A204.1 (cell line): ENCODE measurements around the gene CFAP97D1.
"Not testable (repeated sequence)": the region's sequence is repeated elsewhere in the genome, so short reads cannot be mapped to it uniquely, and the experiment has no call there.

Experiments
- FAIRE-seq: peaks from 2 replicates; lab custom pipeline; 2012; peaks lifted over from hg19 to GRCh38; lab: Jason Lieb, UNC

CFAP97D1 gene

GRCh38 chr17:43768382-43768781 is 11.9 kb upstream of the CFAP97D1 start:
- FAIRE-seq, result no peak

DNA sequence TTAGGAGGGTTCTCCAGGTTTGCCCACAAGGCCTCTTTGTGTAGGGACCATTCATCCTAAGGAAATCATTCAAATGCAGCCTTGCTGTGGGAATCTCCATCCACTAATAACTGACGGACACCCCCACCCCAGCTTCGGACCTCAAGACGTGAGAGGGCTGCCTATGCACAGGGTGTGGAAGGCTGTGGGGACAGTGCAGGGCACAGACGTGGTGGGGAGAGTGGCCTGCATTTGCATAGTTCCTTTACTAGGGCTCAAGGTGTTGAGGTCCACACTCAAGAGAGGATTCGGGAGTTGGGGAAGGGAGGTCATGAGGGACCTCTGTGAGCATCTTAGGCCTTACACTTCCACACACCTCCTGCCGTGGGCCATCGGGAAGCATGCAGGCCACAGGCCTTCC is 11.3 kb upstream of the CFAP97D1 start:
- FAIRE-seq, result no peak

- no peak for FAIRE-seq
Observed at GRCh38 chr17:43769426-43769825, 10.8 kb upstream of the CFAP97D1 start.

GRCh38 chr17:43769859-43770258 is 10.4 kb upstream of the CFAP97D1 start:
- FAIRE-seq, result no peak

DNA sequence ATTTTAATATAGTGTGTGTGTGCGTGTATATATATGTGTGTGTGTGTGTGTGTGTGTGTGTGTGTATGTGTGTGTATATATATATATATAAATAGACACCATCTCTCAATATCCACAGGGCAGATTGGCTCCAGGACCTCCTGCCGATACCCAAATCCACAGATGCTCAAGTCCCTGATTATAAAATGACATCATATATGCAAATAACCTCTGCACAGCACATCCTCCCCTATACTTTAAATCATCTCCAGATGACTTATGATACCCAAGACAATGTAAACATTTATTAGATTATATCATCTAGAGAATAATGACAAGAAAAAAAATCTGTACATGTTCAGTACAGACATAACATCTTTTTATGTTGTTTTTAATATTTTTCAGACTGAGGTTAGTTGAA is 9.3 kb upstream of the CFAP97D1 start:
- no peak for FAIRE-seq

- FAIRE-seq, result no peak
Observed at GRCh38 chr17:43771463-43771862, 8.8 kb upstream of the CFAP97D1 start.

DNA sequence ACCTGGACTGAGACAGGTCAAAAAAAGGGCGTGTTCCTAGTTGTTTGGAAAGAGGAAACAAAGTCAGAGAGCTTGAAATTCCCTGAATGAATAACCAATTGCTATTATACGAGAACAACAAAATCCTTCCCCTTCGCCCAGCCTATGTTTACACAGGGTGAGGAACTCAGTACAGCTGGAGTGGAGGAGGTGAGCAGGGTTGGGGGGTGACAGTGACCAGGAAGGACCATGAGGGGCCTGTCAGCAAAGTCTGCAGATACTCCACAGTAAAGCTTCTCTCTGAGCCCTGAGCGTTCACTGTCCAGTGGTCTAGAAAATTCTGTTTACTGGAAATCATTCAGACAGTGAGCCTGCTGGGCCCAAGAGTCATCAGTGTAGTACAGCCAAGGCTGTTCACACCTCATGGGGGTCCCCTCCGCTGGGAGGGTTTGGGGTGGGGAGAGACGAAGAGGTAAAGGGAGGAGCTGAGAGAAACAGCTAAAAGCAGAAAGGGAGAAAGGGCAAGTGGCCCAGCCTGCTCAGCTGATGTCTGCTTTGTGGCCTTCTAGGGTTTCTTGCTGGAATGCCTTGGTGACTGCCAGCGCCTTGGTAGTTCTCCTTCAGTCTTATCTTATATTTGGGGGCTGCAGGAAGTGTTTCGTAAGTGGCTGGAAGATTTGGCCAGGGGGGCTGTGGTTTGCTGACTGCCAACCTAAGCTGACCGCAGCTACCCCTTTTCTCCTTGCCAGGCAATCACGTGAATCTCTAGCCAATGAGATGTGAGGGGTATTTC is 7.2 kb upstream of the CFAP97D1 start:
- no peak for FAIRE-seq

DNA sequence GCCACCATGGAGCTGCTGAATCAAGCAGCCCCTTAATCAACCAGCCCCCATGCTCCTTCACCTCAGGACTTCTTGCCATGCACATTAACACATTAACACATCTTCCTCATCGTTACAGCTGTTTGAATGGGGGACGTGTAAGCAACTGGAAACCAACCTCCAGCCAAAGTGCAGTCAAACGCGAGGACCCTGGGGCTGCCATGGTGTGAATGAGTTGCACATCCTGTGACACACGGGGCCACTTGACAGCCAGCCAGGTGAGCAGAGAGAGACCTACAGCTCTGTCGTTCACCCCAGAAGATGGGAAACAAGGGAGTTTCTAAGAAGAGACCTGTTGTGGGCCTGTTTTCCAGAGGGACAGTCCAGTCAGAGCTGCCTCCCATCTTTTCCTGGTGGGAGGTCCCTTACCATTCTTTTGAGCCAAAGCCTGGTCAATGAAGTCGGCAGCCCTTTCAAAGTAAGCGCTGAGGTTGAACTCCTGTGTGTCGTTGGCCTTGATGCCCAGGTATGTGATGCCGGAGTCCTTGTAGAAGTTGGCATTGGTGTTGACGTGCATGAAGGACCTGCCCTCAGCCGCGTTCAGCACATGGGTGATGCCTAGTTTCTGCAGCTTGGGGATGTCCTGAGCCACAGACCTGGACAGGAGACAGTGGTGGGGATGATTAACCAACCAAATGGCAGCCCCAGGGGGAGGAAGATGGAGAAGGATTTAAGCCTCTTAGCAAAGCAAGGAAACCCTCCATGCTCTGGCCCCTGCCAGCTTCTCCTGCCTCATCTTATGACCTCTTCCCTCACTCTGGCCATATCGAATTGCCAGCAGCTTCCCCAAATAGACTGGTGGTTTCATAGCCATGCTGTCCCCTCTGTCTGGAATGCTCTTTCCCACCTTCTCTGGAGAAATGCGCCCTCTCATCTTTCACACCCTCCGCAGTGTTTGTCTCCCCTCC is 5.7 kb upstream of the CFAP97D1 start:
- FAIRE-seq, result no peak

DNA sequence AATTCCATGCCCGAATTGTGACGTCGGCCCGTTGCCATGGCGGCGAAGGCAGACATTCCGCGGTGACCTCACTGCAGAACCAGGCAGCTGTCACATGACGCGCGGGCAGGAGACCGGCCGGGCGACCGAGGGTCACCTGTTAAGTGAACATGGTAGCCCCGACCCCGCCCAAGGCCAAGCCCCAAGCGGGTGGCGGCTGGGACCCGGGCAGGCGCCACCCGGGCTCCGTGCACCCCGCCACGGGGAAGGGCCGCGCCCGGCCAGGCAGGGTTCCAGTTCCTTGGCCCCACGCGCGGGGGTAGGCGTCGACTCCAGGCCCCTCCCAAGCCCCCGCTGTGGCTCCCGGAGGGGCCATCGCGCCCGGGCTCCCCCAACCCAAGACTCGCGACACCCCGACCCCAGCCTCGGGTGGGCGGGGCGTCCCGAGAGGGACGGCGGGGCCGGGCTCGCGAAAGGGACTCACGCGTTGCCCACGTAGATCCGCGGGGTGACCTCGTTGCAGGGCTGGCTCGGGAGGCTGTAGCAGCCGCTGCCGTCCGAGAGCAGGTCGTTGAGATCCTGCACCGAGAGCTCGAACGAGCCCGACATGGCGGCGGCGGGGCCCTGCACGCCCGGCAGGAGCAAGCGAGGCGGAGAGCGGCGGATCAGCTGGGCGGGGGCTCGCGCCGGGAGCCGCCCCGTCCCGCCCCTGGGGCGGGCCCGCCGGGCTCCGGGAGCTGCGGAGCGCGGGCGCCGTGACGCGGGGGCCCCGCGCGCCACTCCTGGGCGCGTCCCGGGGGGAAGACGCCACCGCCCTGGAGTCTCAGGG is 1.7 kb upstream of the CFAP97D1 start, which contains the start of gene DUSP3:
Gene DUSP3 (minus strand): TSS at position 641 of the 808 bp plus-strand sequence. CDS start 53 bp downstream, at position 588.
- FAIRE-seq, result no peak

DNA sequence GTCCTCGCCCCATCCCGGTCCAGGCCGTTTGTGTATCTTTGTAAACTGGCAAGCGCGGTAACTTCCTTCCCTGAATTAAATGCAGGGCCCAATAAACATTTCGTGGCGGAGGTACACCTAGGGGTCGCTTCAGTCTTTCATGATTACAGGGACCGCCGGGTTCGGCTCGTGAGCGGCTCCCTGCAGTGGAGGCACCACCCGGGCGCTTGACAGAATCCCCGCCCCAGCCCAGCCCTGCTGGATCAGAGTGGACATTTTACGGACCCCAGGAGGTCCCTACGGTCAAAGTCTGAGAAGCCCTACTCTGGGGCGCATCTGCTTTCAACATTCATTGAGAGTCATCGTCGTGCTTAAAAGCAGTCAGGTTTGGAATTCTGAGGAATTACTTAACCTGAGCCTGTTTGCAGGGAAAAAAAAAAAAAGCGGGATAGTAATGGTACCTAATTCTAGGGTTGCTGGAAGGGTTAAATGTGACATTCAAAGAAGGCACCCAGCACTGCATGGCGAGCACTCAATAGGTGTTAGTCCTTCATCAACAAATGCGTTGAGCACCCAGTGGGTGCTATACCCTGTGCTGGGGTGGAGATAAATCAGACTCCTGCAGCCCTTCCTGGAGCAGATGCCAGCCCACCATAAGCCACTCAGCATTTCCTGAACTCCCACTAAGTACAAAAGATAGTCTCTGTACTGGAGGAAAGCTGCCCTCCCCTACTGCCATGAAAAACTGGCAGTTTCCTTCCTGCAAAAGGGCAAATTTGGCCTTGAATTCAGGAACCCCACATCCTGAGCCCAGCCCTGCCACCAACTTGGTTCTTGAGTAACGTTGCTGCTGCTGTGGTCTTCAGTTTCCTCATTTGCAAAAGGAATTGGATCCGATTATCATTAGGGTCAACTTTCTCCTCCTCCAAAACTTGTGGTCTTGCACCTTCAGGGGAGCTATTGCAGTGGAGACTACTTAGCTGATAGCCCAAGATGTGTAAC is 800 bp upstream of the CFAP97D1 start:
- no peak for FAIRE-seq

DNA sequence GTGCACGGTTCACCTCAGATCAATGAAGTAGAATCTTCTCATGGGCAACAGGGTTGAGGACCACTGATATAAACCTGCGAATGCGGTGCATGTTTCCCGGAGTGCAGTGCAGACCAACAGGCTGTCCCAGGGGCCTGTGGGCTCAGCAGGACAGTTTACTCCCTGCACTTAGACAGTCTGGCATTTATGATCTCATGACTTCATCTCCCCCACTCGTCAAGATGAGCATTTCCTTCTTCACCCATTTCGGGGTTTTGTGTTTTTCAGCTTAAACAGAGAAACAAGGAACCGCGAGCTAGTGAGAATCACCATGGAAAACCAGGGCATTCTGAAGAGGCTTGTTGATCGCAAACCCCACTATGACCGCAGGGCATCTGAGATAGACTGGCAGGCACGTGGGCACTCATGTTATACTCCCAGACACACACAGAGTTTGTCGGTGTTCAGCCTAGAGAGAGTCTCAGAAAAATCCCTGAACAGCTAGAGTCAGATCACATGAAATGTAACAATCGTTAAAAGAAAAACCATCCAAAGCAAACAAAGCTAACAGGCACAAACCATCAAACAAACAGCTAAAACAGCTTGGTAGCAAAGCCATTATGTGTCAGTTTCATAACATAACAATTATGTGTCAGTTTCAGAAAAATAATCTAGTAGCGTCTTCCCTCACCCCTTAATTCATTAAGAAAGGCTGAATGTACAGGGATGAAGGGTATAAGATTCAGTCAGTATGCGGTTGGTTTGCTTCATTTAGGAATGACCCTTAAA is 2.9 kb downstream of the CFAP97D1 start:
- FAIRE-seq, result no peak

GRCh38 chr17:43784068-43784467 is 3.8 kb downstream of the CFAP97D1 start:
- no peak for FAIRE-seq

DNA sequence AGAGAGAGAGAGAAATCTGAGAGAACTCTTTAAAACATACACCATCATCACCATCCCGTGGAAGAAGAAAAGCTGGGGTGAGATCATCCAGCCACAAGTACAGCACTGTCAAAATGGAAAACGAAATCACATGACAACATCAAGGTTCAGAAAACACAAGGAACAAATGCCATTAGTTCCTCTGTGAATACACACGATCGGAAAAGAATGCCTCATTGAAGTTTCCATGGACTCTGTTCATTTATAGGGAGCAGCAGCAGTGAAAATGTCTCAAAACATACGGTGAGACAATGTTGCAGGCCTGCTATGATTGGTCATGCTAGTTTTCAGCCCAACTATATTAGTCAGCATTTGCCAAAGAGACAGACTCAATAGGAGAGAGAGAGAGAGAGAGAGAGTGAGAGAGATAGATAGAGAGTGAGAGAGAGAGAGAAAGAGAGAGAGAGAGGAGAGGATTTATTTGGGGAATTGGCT is 4.4 kb downstream of the CFAP97D1 start:
- FAIRE-seq, result no peak

DNA sequence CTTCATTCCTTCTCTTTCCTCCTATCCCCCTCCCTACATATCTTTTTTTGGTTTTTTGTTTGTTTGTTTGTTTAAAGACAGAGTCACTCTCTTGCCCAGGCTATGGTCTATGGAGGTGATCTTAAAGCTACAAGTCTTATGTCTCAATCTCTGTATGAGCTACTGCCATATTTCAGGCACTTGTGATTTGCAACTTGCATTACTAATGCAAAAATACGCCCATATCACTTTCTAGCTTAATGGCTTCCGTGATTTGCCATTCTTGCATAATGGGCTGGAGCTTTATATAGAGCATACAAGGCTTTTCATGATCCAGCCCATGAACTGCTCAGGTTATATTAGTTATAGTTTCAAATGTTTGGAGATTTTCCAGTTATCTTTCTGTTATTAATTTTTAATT is 7.5 kb downstream of the CFAP97D1 start:
- FAIRE-seq, result no peak

- no peak for FAIRE-seq
Observed at GRCh38 chr17:43788540-43788939, 8.3 kb downstream of the CFAP97D1 start.

- FAIRE-seq, result no peak
Observed at GRCh38 chr17:43789482-43789881, 9.2 kb downstream of the CFAP97D1 start.

DNA sequence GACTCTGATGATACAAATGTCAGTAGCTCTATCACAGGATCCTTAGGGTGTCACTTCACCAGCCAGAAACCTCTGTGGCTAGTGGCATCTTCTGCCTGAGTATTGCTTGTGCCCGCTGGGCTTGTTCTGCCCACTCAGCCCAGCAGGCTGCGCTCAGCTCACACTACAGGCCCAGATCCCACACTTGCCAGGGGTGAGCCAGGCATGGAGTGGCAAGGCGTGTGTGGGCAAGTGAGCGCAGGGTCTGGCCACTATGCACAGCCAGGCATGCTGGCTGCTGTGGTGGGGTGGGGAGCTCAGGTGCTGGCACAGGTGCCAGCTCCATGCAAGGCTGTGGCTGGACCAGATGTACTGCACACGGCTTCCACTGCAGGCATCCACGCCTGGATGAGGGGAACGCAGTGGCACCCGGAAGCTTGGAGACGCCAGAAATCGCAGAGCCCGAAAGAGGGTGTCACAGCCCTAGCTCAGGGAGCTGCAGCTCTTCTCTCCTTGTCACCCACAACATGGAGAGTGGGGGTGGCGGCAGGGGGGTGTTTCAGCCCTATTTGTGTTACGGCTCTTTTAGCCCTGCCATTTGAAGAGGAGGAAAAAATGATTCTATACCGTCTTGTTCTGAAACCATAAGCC is 10.2 kb downstream of the CFAP97D1 start:
- no peak for FAIRE-seq

GRCh38 chr17:43791589-43791988 is 11.4 kb downstream of the CFAP97D1 start:
- no peak for FAIRE-seq

- not testable (repeated sequence) for FAIRE-seq
Observed at GRCh38 chr17:43792668-43793067, 12.4 kb downstream of the CFAP97D1 start.

DNA sequence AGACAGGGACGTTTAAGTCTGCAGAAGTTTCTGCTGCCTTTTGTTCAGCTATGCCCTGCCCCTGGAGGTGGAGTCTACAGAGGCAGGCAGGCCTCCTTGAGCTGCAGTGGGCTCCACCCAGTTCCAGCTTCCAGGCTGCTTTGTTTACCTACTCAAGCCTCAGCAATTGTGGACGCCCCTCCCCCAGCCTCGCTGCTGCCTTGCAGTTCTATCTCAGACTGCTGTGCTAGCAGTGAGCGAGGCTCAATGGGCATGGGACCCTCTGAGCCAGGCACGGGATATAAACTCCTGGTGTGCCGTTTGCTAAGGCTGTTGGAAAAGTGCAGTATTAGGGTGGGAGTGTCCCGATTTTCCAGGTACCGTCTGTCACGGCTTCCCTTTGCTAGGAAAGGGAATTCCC is 17.8 kb downstream of the CFAP97D1 start:
- FAIRE-seq, result not testable (repeated sequence)
